Endothelial cell of umbilical vein (primary cell): Measurements from ENCODE around the gene HCFC1R1. TPM values are rescaled to one million over a fixed set of nuclear protein-coding genes. Genes with fewer than 3 reads are reported as not detected.

Source experiments
- BruUV-seq: library from RNA; stranded (reverse); fragments of 400-500 nt; replicated peaks from 2 replicates; lab custom pipeline; 2021; lab: Mats Ljungman, UMichigan
- CTCF ChIA-PET: fragments of 300-600, 350-600 bp; sonication (Branson Sonifier 250); formaldehyde crosslinking; loops from one replicate; lab custom pipeline; 2021; ENCODE audit warnings: antibody characterized with exemption, inconsistent platforms; lab: Charles Lee
- POLR2A ChIA-PET: fragments of 300-600, 350-600 bp; sonication (Branson Sonifier 250); formaldehyde crosslinking; loops from one replicate; lab custom pipeline; 2021; ENCODE audit warnings: antibody characterized with exemption, inconsistent platforms; lab: Charles Lee
- DNase-seq: peaks from one replicate; pipeline ENCODE4 v3.0.0-alpha.2; 2011; ENCODE audit warnings: low read depth, low spot score
- FAIRE-seq: peaks from 2 replicates; lab custom pipeline; 2011; peaks lifted over from hg19 to GRCh38; lab: Jason Lieb, UNC
- H2AFZ ChIP-seq: 2 replicates; pipeline ENCODE4 v1.6.0; 2012; ENCODE audit warnings: low read depth, low read length, control low read depth, inconsistent platforms
- H3K27ac ChIP-seq: 2 replicates; pipeline ENCODE4 v1.5.1; 2011; ENCODE audit warnings: low read depth, mild to moderate bottlenecking, control low read depth, low read length, moderate library complexity; ENCODE audit not compliant: insufficient read depth
- H3K27me3 ChIP-seq, 2 experiments: 2 replicates each; pipeline versions ENCODE4 v1.6.0 to v1.6.1; 2011; ENCODE audit warnings: low read length in 2 of 2, mixed read lengths in 1 of 2; ENCODE audit not compliant: control insufficient read depth in 2 of 2, insufficient read depth in 2 of 2
- H3K36me3 ChIP-seq, 2 experiments: 2 replicates in 1 of 2; 3 replicates in 1 of 2; pipeline ENCODE4 v1.5.1; 2011; ENCODE audit warnings: low read length in 2 of 2, mild to moderate bottlenecking in 1 of 2, moderate library complexity in 1 of 2; ENCODE audit not compliant: control insufficient read depth in 2 of 2, insufficient read depth in 2 of 2; ENCODE audit errors: extremely low read depth in 1 of 2
- H3K4me1 ChIP-seq: 3 replicates; pipeline ENCODE4 v1.5.1; 2011; ENCODE audit warnings: mild to moderate bottlenecking, low read length; ENCODE audit not compliant: control insufficient read depth, insufficient read depth; ENCODE audit errors: extremely low read depth
- H3K4me2 ChIP-seq: 2 replicates; pipeline ENCODE4 v1.6.1; 2011; ENCODE audit warnings: low read length, control low read depth, mixed read lengths; ENCODE audit not compliant: insufficient read depth
- H3K4me3 ChIP-seq, 3 experiments: fragments of 200-600 bp in 1 of 3; sonication (generic), shearing (Covaris generic) in 1 of 3; replicated peaks in 1 of 3; 2 replicates each; pipeline ENCODE4 v1.5.1; 2011 to 2016; ENCODE audit warnings: control low read depth in 3 of 3, low read length in 3 of 3, mild to moderate bottlenecking in 2 of 3, inconsistent platforms in 1 of 3, low read depth in 1 of 3, moderate library complexity in 1 of 3; ENCODE audit not compliant: insufficient read depth in 1 of 3
- H3K79me2 ChIP-seq: 2 replicates; pipeline ENCODE4 v1.6.0; 2012; ENCODE audit warnings: low read length, inconsistent platforms; ENCODE audit not compliant: control insufficient read depth, insufficient read depth
- H3K9ac ChIP-seq: replicated peaks from 2 replicates; pipeline ENCODE3; 2011; ENCODE audit warnings: low read length, control low read depth; ENCODE audit not compliant: insufficient read depth; ENCODE audit errors: extremely low read depth
- H3K9me1 ChIP-seq: replicated peaks from 3 replicates; pipeline ENCODE4 v1.6.0; 2011; ENCODE audit warnings: mild to moderate bottlenecking, low read length; ENCODE audit not compliant: control insufficient read depth, insufficient read depth; ENCODE audit errors: extremely low read depth
- H3K9me3 ChIP-seq: replicated peaks from 2 replicates; pipeline ENCODE4 v1.5.1; 2012; ENCODE audit warnings: low read length, inconsistent platforms; ENCODE audit not compliant: control insufficient read depth, insufficient read depth
- H4K20me1 ChIP-seq: replicated peaks from 2 replicates; pipeline ENCODE3; 2011; ENCODE audit warnings: mild to moderate bottlenecking, low read length; ENCODE audit not compliant: control insufficient read depth, insufficient read depth; ENCODE audit errors: extremely low read depth
- FOS ChIP-seq: IDR thresholded peaks from 2 replicates; pipeline ENCODE4 v1.6.1; 2011; ENCODE audit warnings: mild to moderate bottlenecking, low read length, moderate library complexity, borderline replicate concordance; ENCODE audit not compliant: insufficient read depth
- GATA2 ChIP-seq: IDR thresholded peaks from 2 replicates; pipeline ENCODE4 v1.7.0; 2011; ENCODE audit warnings: low read depth, mild to moderate bottlenecking, moderate library complexity, mixed read lengths, low read length; ENCODE audit not compliant: insufficient read length, insufficient read depth
- POLR2A ChIP-seq: IDR thresholded peaks from 2 replicates; pipeline ENCODE4 v1.6.1; 2012; ENCODE audit warnings: low read depth, mild to moderate bottlenecking, control low read depth, low read length
- POLR2AphosphoS5 ChIP-seq: IDR thresholded peaks from 2 replicates; pipeline ENCODE4 v1.6.1; 2012; ENCODE audit warnings: low read depth, mild to moderate bottlenecking, control low read depth, low read length, moderate library complexity; ENCODE audit not compliant: insufficient read depth
- dilution Hi-C: fragments of 300-500 bp; cut with MboI; formaldehyde crosslinking; loops from one replicate; pipeline ENCODE4 v1.15.0; 2019; ENCODE audit warnings: low sequenced_read_pairs; ENCODE audit not compliant: extremely low pct_ligation_motif_present
- intact Hi-C: fragments of 100-400 bp; cut with micrococcal nuclease; formaldehyde crosslinking; loops from one replicate; pipeline ENCODE4 v1.10.0; 2022
- polyA plus RNA-seq, 4 experiments: library from polyadenylated mRNA; depleted of rRNA in 3 of 4; stranded (reverse) in 3 of 4; unstranded in 1 of 4; fragments of >200 nt; gene quantifications; 2 replicates each; pipeline versions ENCODE4 v1.2.1 to v1.2.3, GENCODE V29; 2011 to 2012; ENCODE audit warnings: missing spikeins in 1 of 4
- total RNA-seq: library from RNA; stranded (reverse); gene quantifications from 2 replicates; pipeline ENCODE4 v1.2.3, GENCODE V29; 2021
- TF ChIP-seq, protein P1 (sequence below): IDR thresholded peaks from 2 replicates; pipeline ENCODE4 v1.6.1; 2011; ENCODE audit not compliant: insufficient read depth, insufficient read length
- TF ChIP-seq, protein P2 (sequence below), 2 donors: IDR thresholded peaks; 1 replicate in 1 of 2; 2 replicates in 1 of 2; pipeline ENCODE4 v1.5.1; 2011; ENCODE audit warnings: low read length in 2 of 2, mild to moderate bottlenecking in 2 of 2, moderate library complexity in 2 of 2, control low read depth in 1 of 2, inconsistent platforms in 1 of 2, low read depth in 1 of 2; ENCODE audit not compliant: insufficient read depth in 1 of 2; ENCODE audit errors: extremely low read depth in 1 of 2

The HCFC1R1 gene
- total and polyA plus RNA-seq, 2 donors (not counting 3 experiments of a cell fraction or from before 2014, with no cell fraction given), result 28.7 to 49.3 TPM

DNA sequence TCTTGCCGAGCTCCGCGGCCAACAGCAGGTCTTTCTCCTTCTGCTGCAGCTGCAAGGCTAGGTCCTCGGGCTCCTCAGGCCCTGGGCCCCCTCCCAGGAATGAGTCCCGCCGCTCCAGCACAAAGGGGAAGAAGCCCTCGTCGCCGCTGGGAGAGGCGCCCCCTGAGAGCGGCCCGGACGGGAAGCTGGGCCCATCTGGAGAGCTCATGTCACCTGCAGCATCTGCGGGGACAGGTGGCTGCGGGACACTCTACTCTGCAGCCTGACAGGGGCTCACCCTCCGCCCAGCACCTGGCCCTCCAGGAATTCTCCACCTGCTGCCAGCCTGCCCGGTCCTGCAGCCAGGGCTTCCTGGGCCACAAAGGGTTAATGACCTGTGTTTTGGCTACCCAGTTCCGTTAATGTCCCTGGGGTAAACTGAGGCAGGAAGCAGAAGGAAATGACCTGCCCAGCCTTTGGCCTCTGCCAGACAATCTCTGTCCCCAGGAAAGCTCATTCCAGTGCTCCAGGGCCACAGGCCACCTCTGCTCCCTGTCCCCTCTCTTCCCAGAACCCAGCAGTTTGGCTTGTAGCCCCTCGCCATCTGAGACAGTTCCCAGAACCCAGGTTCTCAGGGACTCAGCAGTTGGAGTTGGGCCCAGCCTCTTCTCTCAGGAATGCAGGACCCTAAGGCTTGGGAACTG is 11.7 kb upstream of the HCFC1R1 start:
- H3K4me1 ChIP-seq, result no peaks in the 10 kb centered on the region
- dilution Hi-C loops, result no loop called here
- CTCF ChIA-PET, result interaction anchor here (0.7 to 8.8 kb wide), 4 partner anchors 9 to 93 kb away, joined by 3 to 200 read pairs (median 71); partner anchors contain the start of gene MMP25
- DNase-seq, result no peak
- FAIRE-seq, result no peak
- no peak overlapping the region for H3K27ac ChIP-seq
- POLR2A ChIA-PET, result no interaction called here
- H3K4me3 ChIP-seq, result no peak overlapping the region
- no TSS peak for BruUV-seq
- H3K9ac ChIP-seq, result no peak overlapping the region
- peaks cover 58% of the 10 kb centered on the region in 2 experiments for H3K27me3 ChIP-seq
- H2AFZ ChIP-seq, result no peak overlapping the region
- no peaks in the 10 kb centered on the region for H3K9me1 ChIP-seq
- no peaks in the 10 kb centered on the region for H3K9me3 ChIP-seq
- TF ChIP-seq, protein P1, sequence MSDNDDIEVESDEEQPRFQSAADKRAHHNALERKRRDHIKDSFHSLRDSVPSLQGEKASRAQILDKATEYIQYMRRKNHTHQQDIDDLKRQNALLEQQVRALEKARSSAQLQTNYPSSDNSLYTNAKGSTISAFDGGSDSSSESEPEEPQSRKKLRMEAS, result no peak
- no peak for TF ChIP-seq GATA2
- TF ChIP-seq FOS, result no peak
- no peak for TF ChIP-seq POLR2AphosphoS5
- TF ChIP-seq, protein P2, sequence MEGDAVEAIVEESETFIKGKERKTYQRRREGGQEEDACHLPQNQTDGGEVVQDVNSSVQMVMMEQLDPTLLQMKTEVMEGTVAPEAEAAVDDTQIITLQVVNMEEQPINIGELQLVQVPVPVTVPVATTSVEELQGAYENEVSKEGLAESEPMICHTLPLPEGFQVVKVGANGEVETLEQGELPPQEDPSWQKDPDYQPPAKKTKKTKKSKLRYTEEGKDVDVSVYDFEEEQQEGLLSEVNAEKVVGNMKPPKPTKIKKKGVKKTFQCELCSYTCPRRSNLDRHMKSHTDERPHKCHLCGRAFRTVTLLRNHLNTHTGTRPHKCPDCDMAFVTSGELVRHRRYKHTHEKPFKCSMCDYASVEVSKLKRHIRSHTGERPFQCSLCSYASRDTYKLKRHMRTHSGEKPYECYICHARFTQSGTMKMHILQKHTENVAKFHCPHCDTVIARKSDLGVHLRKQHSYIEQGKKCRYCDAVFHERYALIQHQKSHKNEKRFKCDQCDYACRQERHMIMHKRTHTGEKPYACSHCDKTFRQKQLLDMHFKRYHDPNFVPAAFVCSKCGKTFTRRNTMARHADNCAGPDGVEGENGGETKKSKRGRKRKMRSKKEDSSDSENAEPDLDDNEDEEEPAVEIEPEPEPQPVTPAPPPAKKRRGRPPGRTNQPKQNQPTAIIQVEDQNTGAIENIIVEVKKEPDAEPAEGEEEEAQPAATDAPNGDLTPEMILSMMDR (IDR thresholded peaks at IDR 0.05; ENCODE audit: extremely low read depth in 1 of 2, insufficient read depth in 1 of 2, low read depth in 1 of 2, low read length in 2 of 2), result no peak
- TF ChIP-seq POLR2A, result no peak
- intact Hi-C loops, result no loop called here
- no peak overlapping the region for H3K4me2 ChIP-seq
- H3K36me3 ChIP-seq, result no peaks in the 10 kb centered on the region
- no peaks in the 10 kb centered on the region for H4K20me1 ChIP-seq
- no peaks in the 10 kb centered on the region for H3K79me2 ChIP-seq
